ENCODE measurements around the gene CD300H.

CD300H gene

GRCh38 chr17:74567397-74567796, at the start of gene CD300H:
Gene CD300H, minus strand, starts transcription at chr17:74567509.
- DNase-seq: no peak

GRCh38 chr17:74616696-74617095, 49.4 kb upstream of the CD300H start:
- no peak for DNase-seq

GRCh38 chr17:74612046-74612445, 44.7 kb upstream of the CD300H start:
- DNase-seq: no peak

GRCh38 chr17:74610108-74610507, 42.8 kb upstream of the CD300H start:
- DNase-seq: no peak

GRCh38 chr17:74608511-74608910, 41.2 kb upstream of the CD300H start:
- no peak for DNase-seq

GRCh38 chr17:74607221-74607620, 39.9 kb upstream of the CD300H start:
- no peak for DNase-seq

- no peak for DNase-seq
These were observed 38.7 kb upstream of the CD300H start for GRCh38 chr17:74606050-74606449.

- DNase-seq: no peak
These were observed 38.1 kb upstream of the CD300H start for GRCh38 chr17:74605361-74605760.

- DNase-seq: no peak
These were observed 37.5 kb upstream of the CD300H start for GRCh38 chr17:74604761-74605160.

GRCh38 chr17:74604200-74604599, 36.9 kb upstream of the CD300H start:
- DNase-seq: no peak

- no peak for DNase-seq
These were observed 36.4 kb upstream of the CD300H start for GRCh38 chr17:74603746-74604145.

GRCh38 chr17:74603037-74603635, 35.8 kb upstream of the CD300H start:
- no peak for DNase-seq

GRCh38 chr17:74601944-74602572, 34.7 kb upstream of the CD300H start:
- no peak for DNase-seq

- no peak for DNase-seq
These were observed 32.2 kb upstream of the CD300H start for GRCh38 chr17:74599448-74599939.

GRCh38 chr17:74599023-74599399, 31.7 kb upstream of the CD300H start:
- DNase-seq: no peak

- DNase-seq: no peak
These were observed 31.2 kb upstream of the CD300H start for GRCh38 chr17:74598346-74599022.

GRCh38 chr17:74597069-74597790, 29.9 kb upstream of the CD300H start:
- DNase-seq: no peak

GRCh38 chr17:74595037-74595750, 27.9 kb upstream of the CD300H start:
- DNase-seq: no peak

GRCh38 chr17:74592087-74592990, 25.0 kb upstream of the CD300H start, which contains the start of gene CD300LD:
Gene CD300LD, minus strand, starts transcription at chr17:74592283. Its CDS starts 81 bp downstream, at chr17:74592202.
- DNase-seq: no peak

- DNase-seq: no peak
These were observed 24.2 kb upstream of the CD300H start for GRCh38 chr17:74591503-74591902.

GRCh38 chr17:74585711-74586110, 18.4 kb upstream of the CD300H start:
- no peak for DNase-seq

Measured in NCI-H1105 treated with DMSO at 0.1 percent for 48 hours (cell line).